GM21367 (cell line): Measurements from ENCODE around the gene DDRGK1.
A peak's percentile ranks its signal among the peaks of the same experiment; 100 is the strongest.
"Not testable (repeated sequence)": the region's sequence is repeated elsewhere in the genome, so short reads cannot be mapped to it uniquely, and the experiment has no call there.

Source experiments
- ATAC-seq: cut with Tn5 transposase; IDR thresholded peaks from one replicate; pipeline ENCODE4 v1.9.1; 2021; ENCODE audit not compliant: unreplicated experiment

DDRGK1 gene

GRCh38 chr20:3188823-3189413 lies 15.6 kb downstream of the DDRGK1 start:
- ATAC-seq, result no peak

DNA sequence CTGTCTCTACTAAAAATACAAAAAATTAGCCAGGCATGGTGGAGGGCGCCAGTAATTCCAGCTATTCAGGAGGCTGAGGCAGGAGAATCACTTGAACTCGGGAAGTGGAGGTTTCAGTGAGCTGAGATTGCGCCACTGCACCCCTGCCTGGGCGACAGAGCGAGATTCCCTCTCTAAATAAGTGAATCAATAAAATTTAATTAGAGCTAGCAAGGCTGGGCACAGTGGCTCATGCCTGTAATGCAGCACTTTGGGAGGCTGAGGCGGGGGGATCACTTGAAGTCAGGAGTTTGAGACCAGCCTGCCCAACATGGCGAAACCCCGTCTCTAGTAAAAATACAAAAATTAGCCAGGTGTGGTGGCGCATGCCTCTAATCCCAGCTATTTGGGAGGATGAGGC lies 16.6 kb downstream of the DDRGK1 start:
- ATAC-seq, result not testable (repeated sequence)

DNA sequence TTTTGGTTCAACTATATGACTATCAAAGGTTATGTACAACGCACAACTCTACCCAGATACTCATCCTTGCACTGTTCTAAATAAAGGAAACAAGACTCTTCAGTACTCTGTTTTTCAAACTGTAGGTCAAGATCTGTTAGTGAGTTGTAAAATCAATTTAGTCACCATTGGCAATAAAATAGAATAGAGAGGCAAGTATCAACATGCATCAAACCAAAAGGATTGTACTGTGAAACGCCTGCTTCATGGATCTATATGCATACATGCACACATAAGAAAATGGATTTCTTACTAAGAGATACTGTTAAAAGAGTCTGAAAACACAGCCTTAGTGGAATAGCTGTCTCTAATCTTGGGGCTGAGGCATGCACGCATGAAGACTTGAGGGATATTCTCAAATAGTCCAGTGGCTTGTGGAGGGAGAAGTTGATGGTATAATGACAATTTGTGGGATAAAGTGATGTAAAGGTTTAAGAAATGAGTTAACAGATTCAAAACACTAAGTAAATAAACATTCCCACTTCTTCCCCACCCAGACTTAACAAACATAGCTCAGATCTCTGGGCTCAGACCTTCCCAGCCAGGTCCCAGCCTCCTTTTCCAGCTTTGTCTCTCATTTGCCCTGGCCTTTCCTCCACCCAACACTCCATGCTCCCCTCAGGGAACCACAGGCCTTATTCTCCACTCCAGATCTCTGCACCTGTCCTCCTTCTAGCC lies 20.4 kb downstream of the DDRGK1 start:
- ATAC-seq, result no peak

DNA sequence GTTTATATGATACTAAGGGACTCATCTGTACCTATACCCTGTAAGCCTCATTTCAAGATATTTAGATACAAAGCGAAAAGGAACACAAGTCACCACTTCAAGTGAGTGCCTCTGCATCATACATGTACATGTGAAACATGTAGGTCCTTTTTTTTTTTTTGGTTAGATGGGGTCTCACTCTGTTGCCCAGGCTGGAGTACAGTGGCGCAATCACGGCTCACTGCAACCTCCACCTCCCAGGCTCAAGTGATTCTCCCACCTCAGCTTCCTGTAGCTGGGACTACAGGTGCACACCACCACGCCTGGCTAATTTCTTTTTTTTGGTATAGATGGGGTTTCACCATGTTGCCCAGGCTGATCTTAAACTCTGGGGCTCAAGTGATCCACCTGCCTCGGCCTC lies 22.1 kb downstream of the DDRGK1 start:
- ATAC-seq, result not testable (repeated sequence)

- no peak for ATAC-seq
These were observed 23.2 kb downstream of the DDRGK1 start for GRCh38 chr20:3181270-3181669.

GRCh38 chr20:3180319-3180718 lies 24.2 kb downstream of the DDRGK1 start:
- no peak for ATAC-seq

- ATAC-seq, result no peak
These were observed 26.6 kb downstream of the DDRGK1 start for GRCh38 chr20:3177746-3178485.

GRCh38 chr20:3175270-3175669 lies 29.2 kb downstream of the DDRGK1 start:
- no peak for ATAC-seq

- ATAC-seq, result no peak
These were observed 29.8 kb downstream of the DDRGK1 start for GRCh38 chr20:3174442-3175261.

DNA sequence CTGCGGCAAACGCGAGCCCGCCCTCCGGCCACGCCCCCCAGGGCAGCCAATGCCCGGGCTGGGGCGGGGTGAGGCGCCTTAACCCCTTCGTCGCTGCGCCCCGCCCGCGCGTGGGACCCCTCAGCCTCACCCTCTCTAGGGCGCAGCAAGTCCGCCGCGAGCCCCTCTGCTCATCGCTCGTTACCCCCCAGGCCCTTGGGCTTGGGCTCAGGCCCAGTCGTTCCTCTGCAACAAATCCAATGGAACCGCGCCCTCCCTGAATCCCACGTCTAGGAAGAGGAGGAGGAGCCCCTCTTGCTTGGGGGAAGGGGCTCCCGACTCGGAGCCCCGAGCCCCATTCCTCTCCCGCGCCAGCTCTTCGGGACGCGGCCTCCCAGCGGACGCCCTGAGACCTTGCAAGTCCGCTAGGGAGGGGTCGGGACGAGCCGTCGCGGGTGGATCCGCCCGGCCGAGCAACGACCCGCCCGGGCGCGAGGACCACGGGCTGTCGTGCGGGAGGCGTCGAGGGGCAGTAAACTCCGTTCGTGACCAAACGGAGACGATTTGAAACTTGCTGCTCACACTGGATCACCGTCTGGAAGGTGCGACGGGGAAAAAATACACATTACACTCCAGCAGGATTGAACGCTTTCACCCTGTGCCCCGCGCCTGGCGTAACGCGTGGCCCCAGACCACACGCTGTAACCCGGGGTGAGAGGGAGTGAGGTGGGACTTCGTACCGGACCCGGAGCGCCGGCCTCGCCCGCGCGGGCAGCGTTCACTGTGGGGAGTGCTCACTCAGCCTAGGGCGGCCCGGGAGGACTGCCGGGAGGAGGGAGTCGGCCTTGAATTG lies 30.7 kb downstream of the DDRGK1 start:
- ATAC-seq, result no peak

DNA sequence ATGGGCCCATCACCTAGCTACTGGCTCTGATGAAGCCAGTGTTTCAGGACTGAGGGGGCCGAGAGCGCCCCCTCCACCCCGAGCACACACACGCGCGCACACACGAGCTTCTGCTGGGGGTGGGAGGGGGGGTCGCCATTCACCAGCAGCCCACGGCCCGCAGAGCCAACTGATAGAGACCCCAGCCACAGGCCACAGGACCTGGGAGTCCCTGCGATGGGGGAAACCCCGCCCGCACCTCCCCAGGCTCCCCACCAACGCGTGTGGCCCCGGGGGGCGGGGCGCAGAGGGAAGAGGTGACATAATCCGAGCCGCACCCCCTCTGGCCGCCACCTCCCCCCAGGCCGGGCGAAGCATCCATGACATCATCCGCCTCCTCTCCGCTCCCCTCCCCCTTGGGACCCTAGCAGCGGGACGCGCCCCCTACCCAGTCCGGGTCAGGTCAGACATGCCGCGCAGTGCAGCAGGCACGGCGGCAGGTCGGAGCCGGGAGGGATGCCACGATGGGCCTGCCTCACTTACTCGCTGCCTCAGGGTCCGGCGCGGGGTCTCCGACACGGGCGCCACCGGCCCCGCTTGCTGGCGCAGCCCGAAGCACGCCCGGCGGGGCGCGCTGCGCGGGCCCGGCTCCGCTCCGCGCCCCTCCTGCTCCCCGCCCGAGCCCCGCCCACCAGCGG lies 31.4 kb downstream of the DDRGK1 start, which contains the start of gene LZTS3:
Gene LZTS3 (minus strand): TSS at position 617 of the 677 bp plus-strand sequence. CDS start 6,386 bp downstream, outside the sequence.
- peak; percentile 72 for ATAC-seq

DNA sequence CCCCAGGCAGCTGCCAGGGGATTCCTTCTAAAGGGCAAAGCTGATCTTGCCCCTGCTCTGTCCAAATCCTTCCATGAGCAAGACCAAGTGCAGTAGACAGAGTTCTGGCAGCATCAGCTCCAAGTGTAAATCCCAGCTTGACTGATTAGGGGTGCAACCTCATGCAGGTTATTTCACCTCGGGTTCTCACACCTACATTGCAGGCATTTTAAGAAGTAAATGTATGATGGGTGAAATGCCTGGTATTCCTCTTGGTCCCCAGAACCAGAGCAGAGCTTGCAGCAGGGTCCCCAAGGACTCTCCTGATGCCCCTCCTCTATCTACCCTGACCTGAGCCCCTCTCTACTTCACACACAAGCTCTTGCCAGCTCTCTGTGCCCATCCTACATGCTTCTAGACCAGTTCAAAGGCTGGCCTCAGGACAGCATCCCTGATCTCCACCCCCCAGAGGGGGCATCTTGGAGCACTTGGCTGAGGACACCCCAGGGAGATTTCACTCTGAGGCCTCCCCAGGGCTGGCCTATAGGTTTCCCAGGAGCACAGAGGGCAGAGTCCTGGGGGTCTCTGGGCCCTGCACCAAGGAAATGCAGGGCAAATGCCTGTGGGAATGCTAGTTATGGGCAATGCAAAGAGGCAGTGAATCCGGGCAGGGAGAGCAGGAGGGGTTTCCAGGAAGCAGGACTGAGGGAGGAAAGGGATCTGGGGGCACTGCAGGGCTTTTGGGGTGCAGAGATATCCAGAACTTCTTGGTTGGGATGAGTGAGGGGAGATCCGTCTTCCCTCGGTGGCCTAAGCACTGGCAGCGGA lies 32.2 kb downstream of the DDRGK1 start:
- ATAC-seq, result no peak

DNA sequence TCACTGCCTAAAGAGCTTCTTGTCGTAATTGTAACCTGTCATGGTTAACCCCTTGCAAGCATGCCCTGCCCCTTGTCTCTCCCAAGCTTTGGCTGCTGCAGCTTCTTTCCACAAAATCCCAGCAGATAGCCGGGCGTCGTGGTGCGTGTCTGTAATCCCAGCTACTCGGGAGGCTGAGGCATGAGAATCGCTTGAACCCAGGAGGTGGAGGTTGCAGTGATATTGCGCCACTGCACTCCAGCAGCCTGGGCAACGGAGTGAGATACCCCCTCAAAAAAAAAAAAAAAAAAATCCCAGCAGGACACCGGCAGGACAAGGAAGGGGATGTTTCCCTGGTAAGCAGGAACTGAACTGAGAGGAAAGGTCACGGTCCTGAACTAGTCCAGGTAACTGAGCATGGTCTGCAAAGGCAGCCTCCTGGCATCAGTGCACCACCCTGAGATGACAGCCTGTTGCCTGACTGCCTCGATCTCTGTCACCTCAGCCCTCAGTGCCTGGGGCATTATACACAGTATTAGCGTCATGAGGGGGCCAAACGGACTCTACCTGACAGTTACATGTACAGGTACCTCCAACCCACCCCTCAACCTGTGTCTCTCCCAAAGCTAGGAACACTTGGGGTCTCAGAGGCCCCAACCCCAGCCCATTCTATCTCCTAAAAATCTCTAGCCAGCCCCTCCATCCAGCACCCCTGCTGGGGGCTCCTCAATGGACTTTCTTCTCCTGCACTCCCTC lies 32.9 kb downstream of the DDRGK1 start:
- ATAC-seq, result no peak

GRCh38 chr20:3168829-3169590 lies 35.5 kb downstream of the DDRGK1 start:
- ATAC-seq, result no peak

GRCh38 chr20:3168079-3168828 lies 36.2 kb downstream of the DDRGK1 start:
- ATAC-seq, result no peak

GRCh38 chr20:3167738-3168078 lies 36.8 kb downstream of the DDRGK1 start:
- no peak for ATAC-seq

- ATAC-seq, result no peak
These were observed 37.6 kb downstream of the DDRGK1 start for GRCh38 chr20:3166913-3167342.
